GM19397 (cell line): ENCODE results near the gene TRPM5.

ENCODE experiments used
- ATAC-seq: cut with Tn5 transposase; IDR thresholded peaks from one replicate; pipeline ENCODE4 v1.9.1; 2021; ENCODE audit warnings: mild to moderate bottlenecking, moderate library complexity; ENCODE audit not compliant: unreplicated experiment

TRPM5 gene

GRCh38 chr11:2453436-2453835, 9.1 kb upstream of the TRPM5 start:
- no peak for ATAC-seq

- ATAC-seq = no peak
Measured at GRCh38 chr11:2452321-2453012, 8.2 kb upstream of the TRPM5 start.

GRCh38 chr11:2451916-2452315, 7.6 kb upstream of the TRPM5 start:
- ATAC-seq = no peak

GRCh38 chr11:2451336-2451735, 7.0 kb upstream of the TRPM5 start:
- no peak for ATAC-seq

- ATAC-seq = no peak
Measured at GRCh38 chr11:2450321-2451041, 6.2 kb upstream of the TRPM5 start.

GRCh38 chr11:2449548-2450320, 5.4 kb upstream of the TRPM5 start:
- no peak for ATAC-seq

- ATAC-seq = no peak
Measured at GRCh38 chr11:2448661-2449547, 4.6 kb upstream of the TRPM5 start.

GRCh38 chr11:2447951-2448650, 3.8 kb upstream of the TRPM5 start:
- ATAC-seq = no peak

GRCh38 chr11:2447253-2447950, 3.1 kb upstream of the TRPM5 start:
- no peak for ATAC-seq

GRCh38 chr11:2446590-2447252, 2.4 kb upstream of the TRPM5 start:
- ATAC-seq = no peak

- ATAC-seq = no peak
Measured at GRCh38 chr11:2445746-2446551, 1.6 kb upstream of the TRPM5 start.

GRCh38 chr11:2444821-2445745, 769 bp upstream of the TRPM5 start, which contains the start of gene KCNQ1:
Gene KCNQ1, plus strand, starts transcription at chr11:2445008. Its CDS starts 91 bp downstream, at chr11:2445099.
- ATAC-seq = no peak

GRCh38 chr11:2443406-2443805, 908 bp downstream of the TRPM5 start:
- no peak for ATAC-seq

- no peak for ATAC-seq
Measured at GRCh38 chr11:2442589-2442988, 1.7 kb downstream of the TRPM5 start.

- no peak for ATAC-seq
Measured at GRCh38 chr11:2441171-2441570, 3.1 kb downstream of the TRPM5 start.

GRCh38 chr11:2440646-2441045, 3.7 kb downstream of the TRPM5 start:
- no peak for ATAC-seq

GRCh38 chr11:2439820-2440219, 4.5 kb downstream of the TRPM5 start:
- ATAC-seq = no peak
